Keratinocyte (primary cell): ENCODE data around the gene LPIN1.

Experiments used
- CTCF ChIP-seq, 3 experiments: IDR thresholded peaks in 1 of 3; conservative IDR thresholded peaks in 1 of 3; optimal IDR thresholded peaks in 1 of 3; 2 replicates in 2 of 3; 3 replicates in 1 of 3; pipeline versions ENCODE3 to v1.5.1; 2011; ENCODE audit warnings: low read length in 3 of 3, mild to moderate bottlenecking in 3 of 3, moderate library complexity in 2 of 3, control low read depth in 1 of 3, inconsistent platforms in 1 of 3; ENCODE audit not compliant: insufficient read depth in 2 of 3; ENCODE audit errors: extremely low read depth in 1 of 3
- EZH2 ChIP-seq: IDR thresholded peaks from one replicate; pipeline ENCODE4 v1.6.1; 2012; ENCODE audit warnings: inconsistent platforms, mild to moderate bottlenecking, low read length, moderate library complexity

DNA sequence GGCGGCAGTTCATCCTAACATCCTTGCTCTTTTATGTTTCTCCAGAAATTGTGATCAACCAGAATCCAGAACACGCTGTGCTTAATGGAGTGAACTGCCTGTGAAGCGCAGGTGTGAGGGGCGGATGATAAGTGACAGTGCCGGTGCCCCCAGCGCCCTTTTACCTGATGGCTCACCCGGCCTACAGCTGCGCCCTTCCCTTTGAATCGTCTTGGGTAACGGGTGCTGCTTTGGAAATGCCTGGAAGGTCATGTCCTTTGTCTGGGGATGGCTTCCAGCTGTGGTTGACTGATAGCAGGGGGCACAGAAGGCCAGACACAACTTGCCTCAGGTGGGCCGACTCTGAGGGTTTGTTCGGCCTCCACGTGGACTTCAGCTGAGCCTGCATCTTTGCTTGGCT lies 119.4 kb downstream of the LPIN1 start:
- TF ChIP-seq CTCF (optimal IDR thresholded peaks at IDR 0.05 in 1 of 3, IDR thresholded peaks at IDR 0.05 in 1 of 3, conservative IDR thresholded peaks at IDR 0.05 in 1 of 3; ENCODE audit: extremely low read depth in 1 of 3, insufficient read depth in 2 of 3, low read length in 3 of 3) (no peak), EZH2 (no peak)
